B cell (primary cell): ENCODE data around the gene CLDN7. TPM values are rescaled to one million over a fixed set of nuclear protein-coding genes. Genes with fewer than 3 reads are reported as not detected.

ENCODE experiments used
- ATAC-seq: fragments of 200-7000 bp; cut with Tn5 transposase; one replicate; pipeline ENCODE4 v1.10.0; 2021; ENCODE audit warnings: low read depth, mild to moderate bottlenecking, moderate number of reproducible peaks, moderate library complexity
- CTCF ChIA-PET: fragments of 350-600 bp; sonication (Branson Sonifier 250); formaldehyde crosslinking; loops from one replicate; lab custom pipeline; 2021; ENCODE audit warnings: antibody characterized with exemption, inconsistent platforms; lab: Charles Lee
- POLR2A ChIA-PET: fragments of 350-600 bp; sonication (Branson Sonifier 250); formaldehyde crosslinking; loops from one replicate; lab custom pipeline; 2021; ENCODE audit warnings: antibody characterized with exemption; lab: Charles Lee
- DNase-seq: peaks from one replicate; pipeline ENCODE4 v3.0.0; 2013
- H2AFZ ChIP-seq: 2 replicates; pipeline ENCODE4 v1.6.1; 2012; ENCODE audit warnings: mild to moderate bottlenecking, low read depth, low read length; ENCODE audit not compliant: insufficient read depth, poor library complexity, severe bottlenecking
- H3K27ac ChIP-seq, 2 donors: 1 replicate in 1 of 2; 2 replicates in 1 of 2; pipeline ENCODE4 v1.5.1; 2012 to 2013; ENCODE audit warnings: low read length in 2 of 2, mild to moderate bottlenecking in 2 of 2, moderate library complexity in 1 of 2
- H3K27me3 ChIP-seq, 4 experiments: fragments of 200-600 bp in 1 of 4; sonication (generic) in 1 of 4; replicated peaks in 1 of 4; 1 replicate in 2 of 4; 2 replicates in 2 of 4; pipeline versions ENCODE4 v1.6.1 to v1.7.0; 2013 to 2016; ENCODE audit warnings: low read length in 3 of 4, mild to moderate bottlenecking in 2 of 4, mixed read lengths in 1 of 4, moderate library complexity in 1 of 4; ENCODE audit not compliant: insufficient read depth in 4 of 4, control insufficient read depth in 3 of 4; ENCODE audit errors: control extremely low read depth in 1 of 4
- H3K36me3 ChIP-seq, 2 experiments: replicated peaks in 1 of 2; 1 replicate in 1 of 2; 2 replicates in 1 of 2; pipeline versions ENCODE4 v1.6.1 to v1.7.1; 2013; ENCODE audit warnings: low read length in 1 of 2; ENCODE audit not compliant: insufficient read depth in 2 of 2, control insufficient read depth in 1 of 2; ENCODE audit errors: control extremely low read depth in 1 of 2, extremely low read depth in 1 of 2
- H3K4me1 ChIP-seq, 2 donors: fragments of 200-600 bp in 1 of 2; sonication (generic) in 1 of 2; 1 replicate in 1 of 2; 2 replicates in 1 of 2; pipeline versions ENCODE4 v1.5.1 to v1.6.1; 2013 to 2017; ENCODE audit warnings: low read length in 2 of 2; ENCODE audit not compliant: control insufficient read depth in 2 of 2, insufficient read depth in 2 of 2
- H3K4me2 ChIP-seq: replicated peaks from 2 replicates; pipeline ENCODE3; 2012; ENCODE audit warnings: mild to moderate bottlenecking, low read depth, low read length; ENCODE audit not compliant: poor library complexity, severe bottlenecking
- H3K4me3 ChIP-seq, 5 experiments: fragments of 200-600 bp in 1 of 5; sonication (generic) in 1 of 5; 1 replicate in 3 of 5; 2 replicates in 2 of 5; pipeline versions ENCODE4 v1.5.1 to v1.7.0; 2011 to 2016; ENCODE audit warnings: low read length in 4 of 5, mild to moderate bottlenecking in 4 of 5, low read depth in 2 of 5, control low read depth in 1 of 5, moderate library complexity in 1 of 5; ENCODE audit not compliant: insufficient read depth in 1 of 5; ENCODE audit errors: control extremely low read depth in 1 of 5, extremely low read depth in 1 of 5
- H3K79me2 ChIP-seq: fragments of 200-600 bp; sonication (generic); one replicate; pipeline ENCODE4 v1.6.0; 2016; ENCODE audit warnings: low read length; ENCODE audit not compliant: control insufficient read depth, insufficient read depth
- H3K9ac ChIP-seq: fragments of 200-600 bp; sonication (generic); 2 replicates; pipeline ENCODE4 v1.6.1; 2017; ENCODE audit warnings: mild to moderate bottlenecking, low read length, moderate library complexity
- H3K9me3 ChIP-seq, 3 donors: one replicate each; pipeline versions ENCODE4 v1.6.1 to v1.7.1; 2013; ENCODE audit warnings: low read length in 2 of 3; ENCODE audit not compliant: control insufficient read depth in 2 of 3, insufficient read depth in 1 of 3; ENCODE audit errors: control extremely low read depth in 1 of 3
- H4K20me1 ChIP-seq: 2 replicates; pipeline ENCODE4 v1.6.0; 2012; ENCODE audit warnings: mild to moderate bottlenecking, low read length; ENCODE audit not compliant: insufficient read depth, control insufficient read depth, poor library complexity, severe bottlenecking
- H3K27ac Mint-ChIP-seq: one replicate; pipeline ENCODE4 v1.8.0; 2021; ENCODE audit warnings: mixed read lengths
- H3K27me3 Mint-ChIP-seq: one replicate; pipeline ENCODE4 v1.8.0; 2021; ENCODE audit warnings: mixed read lengths
- H3K4me1 Mint-ChIP-seq: one replicate; pipeline ENCODE4 v1.8.0; 2021; ENCODE audit warnings: mixed read lengths
- H3K4me3 Mint-ChIP-seq: one replicate; pipeline ENCODE4 v1.8.0; 2021; ENCODE audit warnings: mixed read lengths
- H3K9me3 Mint-ChIP-seq: one replicate; pipeline ENCODE4 v1.8.0; 2022; ENCODE audit warnings: mixed read lengths; ENCODE audit not compliant: insufficient read depth
- CTCF ChIP-seq: fragments of 200-600 bp; IDR thresholded peaks from one replicate; pipeline ENCODE4 v1.8.0; 2022; ENCODE audit warnings: antibody characterized with exemption, mild to moderate bottlenecking
- EZH2 ChIP-seq: IDR thresholded peaks from 2 replicates; pipeline ENCODE4 v1.6.1; 2012; ENCODE audit warnings: borderline replicate concordance, low read depth, mild to moderate bottlenecking, moderate library complexity, low read length; ENCODE audit not compliant: insufficient read depth, poor library complexity, severe bottlenecking
- WGBS: methylation state at CpG from one replicate; pipeline ENCODE4 v1.1.5; 2013; ENCODE audit warnings: missing lambda C conversion rate; ENCODE audit not compliant: insufficient coverage; 5-methylcytosine and 5-hydroxymethylcytosine counted together
- intact Hi-C: fragments of 100-400 bp; cut with micrococcal nuclease; formaldehyde crosslinking; loops from one replicate; pipeline ENCODE4 v1.10.0; 2022
- polyA plus RNA-seq: library from polyadenylated mRNA; depleted of rRNA; stranded (reverse); fragments of >200 nt; gene quantifications from 2 replicates; pipeline ENCODE4 v1.2.3, GENCODE V29; 2012
- total RNA-seq, 2 donors: library from RNA; stranded (reverse); fragments of 120-200 nt in 1 of 2; gene quantifications; 1 replicate in 1 of 2; 2 replicates in 1 of 2; pipeline versions ENCODE4 v1.2.3 to v1.2.4, GENCODE V29; 2013 to 2022

Gene CLDN7
- total and polyA plus RNA-seq, 2 donors (not counting 1 experiment from before 2014, with no cell fraction given), result 1.2 to 5.8 TPM

- CTCF ChIA-PET, result interaction anchor here (0.6 to 5.0 kb wide), 6 partner anchors 8 to 314 kb away, joined by 3 to 36 read pairs (median 4); partner anchors contain the start of genes ACADVL, CTDNEP1, DLG4 and ELP5
- H3K27me3 Mint-ChIP-seq, result no peaks in the 10 kb centered on the region
- H3K27me3 ChIP-seq, result no peaks in the 10 kb centered on the region
- H3K9me3 ChIP-seq, result no peaks in the 10 kb centered on the region
- peak overlapping the region; percentile 79 for H3K4me2 ChIP-seq
- peaks cover 31 to 36% of the 10 kb centered on the region in 2 donors for H3K4me1 ChIP-seq
- H3K4me3 Mint-ChIP-seq, result peak overlapping the region; percentile 98
- TF ChIP-seq EZH2 (no peak), CTCF (no peak)
- ATAC-seq (no peak), DNase-seq (no peak)
- peak overlapping the region; percentile 82 for H3K9ac ChIP-seq
- peaks cover 44% of the 10 kb centered on the region for H3K4me1 Mint-ChIP-seq
- peak overlapping the region; percentile 86 for H2AFZ ChIP-seq
- intact Hi-C loops, result no loop called here
- WGBS, result 70% methylated on average over 6 of the region's 9 CpGs
- POLR2A ChIA-PET, result interaction anchor here (0.6 to 13.1 kb wide), 6 partner anchors 9 to 240 kb away, joined by 3 to 157 read pairs (median 10); partner anchors contain the start of genes ACADVL, CTDNEP1, DLG4 and ELP5
- H3K36me3 ChIP-seq, result peaks cover 1 to 29% of the 10 kb centered on the region in 2 experiments
- H4K20me1 ChIP-seq, result peaks cover 22% of the 10 kb centered on the region
- H3K27ac ChIP-seq, result peak overlapping the region; percentile 94 to 97
- H3K79me2 ChIP-seq, result peaks cover 37% of the 10 kb centered on the region
- H3K27ac Mint-ChIP-seq, result peak overlapping the region; percentile 100
- H3K4me3 ChIP-seq, result peak overlapping the region; percentile 81 to 99 (median 99)
- H3K9me3 Mint-ChIP-seq, result no peaks in the 10 kb centered on the region
These were observed 21.1 kb downstream of the CLDN7 start for GRCh38 chr17:7241090-7241733.

DNA sequence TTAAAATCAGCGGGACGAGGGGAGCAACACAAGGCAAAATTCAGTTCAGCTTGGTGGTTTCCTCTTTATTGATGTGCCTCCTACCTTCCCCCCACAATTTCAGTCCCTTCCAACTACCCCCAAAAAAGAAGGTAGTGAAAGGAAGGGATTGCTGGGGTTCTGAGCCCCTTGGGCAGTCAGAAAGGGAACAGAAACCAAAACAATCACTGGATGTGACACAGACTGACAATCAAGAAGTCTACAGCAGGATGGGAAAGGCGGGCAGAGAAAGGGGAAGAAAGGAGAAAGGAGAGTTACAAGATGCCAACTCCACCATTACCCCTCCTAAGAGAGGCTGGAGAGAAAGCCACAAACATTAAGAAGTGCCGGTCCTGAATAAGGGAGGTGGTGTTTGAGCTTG, 21.9 kb downstream of the CLDN7 start:
- Histone ChIP-seq H3K27me3 (no peaks in the 10 kb centered on the region), H3K4me3 (peak overlapping the region in 2 of 5 experiments; percentile 32 to 97), H3K36me3 (peaks cover 0 to 29% of the 10 kb centered on the region in 2 experiments), H3K4me2 (peak overlapping the region; percentile 79), H4K20me1 (peaks cover 22% of the 10 kb centered on the region), H3K9ac (peak overlapping the region; percentile 94), H3K4me1 (peaks cover 33 to 41% of the 10 kb centered on the region in 2 donors), H3K27ac (peak overlapping the region; percentile 33 to 97), H2AFZ (no peak overlapping the region), H3K9me3 (no peaks in the 10 kb centered on the region), H3K79me2 (peaks cover 37% of the 10 kb centered on the region)
- Mint-ChIP-seq H3K9me3 (no peaks in the 10 kb centered on the region), H3K4me3 (peak overlapping the region; percentile 98), H3K27me3 (no peaks in the 10 kb centered on the region), H3K27ac (peak overlapping the region; percentile 100), H3K4me1 (peaks cover 52% of the 10 kb centered on the region)
- POLR2A ChIA-PET, result interaction anchor here (0.6 to 13.1 kb wide), 4 partner anchors 10 to 1007 kb away, joined by 3 to 157 read pairs (median 15); partner anchors contain the start of genes ACADVL, CTC1, CTDNEP1 and DLG4
- ATAC-seq, result no peak
- DNase-seq, result peak; percentile 73
- CTCF ChIA-PET, result interaction anchor here (0.9 to 5.0 kb wide), 5 partner anchors 9 to 56 kb away, joined by 3 to 36 read pairs (median 6); partner anchors contain the start of genes ACADVL, CTDNEP1, DLG4 and ELP5
- WGBS, result 50% methylated on average over 2 of the region's 4 CpGs
- intact Hi-C loops, result no loop called here
- TF ChIP-seq CTCF (no peak), EZH2 (no peak)
